Right ventricle myocardium superior (tissue), 1 donor: ENCODE data around the gene PCDHGA2. TPM values are rescaled to one million over a fixed set of nuclear protein-coding genes. Genes with fewer than 3 reads are reported as not detected.
"Not testable (repeated sequence)": the region's sequence is repeated elsewhere in the genome, so short reads cannot be mapped to it uniquely, and the experiment has no call there.

Source experiments
- ATAC-seq: fragments of 200-7000 bp; cut with Tn5 transposase; one replicate; pipeline ENCODE4 v1.9.1; 2020; ENCODE audit warnings: mild to moderate bottlenecking; ENCODE audit not compliant: poor library complexity
- DNase-seq: peaks from one replicate; pipeline ENCODE4 v3.0.0-alpha.2; 2020
- intact Hi-C: fragments of 100-400 bp; cut with DNase I; formaldehyde crosslinking; loops from one replicate; pipeline ENCODE4 v1.11.2; 2022
- total RNA-seq: library from RNA; stranded (reverse); fragmentation: NEBNext Ultra II Directional; extraction: Animal tissue kit (Norgen Biotek cat#: 25700); gene quantifications from one replicate; pipeline ENCODE4 v1.2.1, GENCODE V29; 2021
- donor health status: DM: no; HTN: yes; CAD: no; lungs with severe emphysema.

PCDHGA2 gene
- total RNA-seq, 1 donor from 2014 or later: 6.5 TPM

- ATAC-seq (peak; percentile 66), DNase-seq (no peak)
- intact Hi-C loops: no loop called here
Measured at GRCh38 chr5:141343242-141343952, 4.8 kb downstream of the PCDHGA2 start, which contains the start of gene PCDHGA3. TSS of gene PCDHGA3 (plus strand) at chr5:141343829. CDS start at chr5:141344034, 205 bp downstream.

GRCh38 chr5:141343953-141344463 lies 5.4 kb downstream of the PCDHGA2 start:
- intact Hi-C loops: no loop called here
- ATAC-seq (peak; percentile 21), DNase-seq (no peak)

- no peak for DNase-seq
- intact Hi-C loops: loop anchor here (5.0 kb wide), 1 partner anchor 67 kb away; the partner anchor contains the start of gene PCDHGA10
- ATAC-seq: no peak
Measured at GRCh38 chr5:141345327-141345726, 6.8 kb downstream of the PCDHGA2 start.

- intact Hi-C loops: loop anchor here (5.0 kb wide), 1 partner anchor 66 kb away; the partner anchor contains the start of gene PCDHGA10
- ATAC-seq, DNase-seq: not testable (repeated sequence)
Measured at GRCh38 chr5:141346017-141346416, 7.5 kb downstream of the PCDHGA2 start.

DNA sequence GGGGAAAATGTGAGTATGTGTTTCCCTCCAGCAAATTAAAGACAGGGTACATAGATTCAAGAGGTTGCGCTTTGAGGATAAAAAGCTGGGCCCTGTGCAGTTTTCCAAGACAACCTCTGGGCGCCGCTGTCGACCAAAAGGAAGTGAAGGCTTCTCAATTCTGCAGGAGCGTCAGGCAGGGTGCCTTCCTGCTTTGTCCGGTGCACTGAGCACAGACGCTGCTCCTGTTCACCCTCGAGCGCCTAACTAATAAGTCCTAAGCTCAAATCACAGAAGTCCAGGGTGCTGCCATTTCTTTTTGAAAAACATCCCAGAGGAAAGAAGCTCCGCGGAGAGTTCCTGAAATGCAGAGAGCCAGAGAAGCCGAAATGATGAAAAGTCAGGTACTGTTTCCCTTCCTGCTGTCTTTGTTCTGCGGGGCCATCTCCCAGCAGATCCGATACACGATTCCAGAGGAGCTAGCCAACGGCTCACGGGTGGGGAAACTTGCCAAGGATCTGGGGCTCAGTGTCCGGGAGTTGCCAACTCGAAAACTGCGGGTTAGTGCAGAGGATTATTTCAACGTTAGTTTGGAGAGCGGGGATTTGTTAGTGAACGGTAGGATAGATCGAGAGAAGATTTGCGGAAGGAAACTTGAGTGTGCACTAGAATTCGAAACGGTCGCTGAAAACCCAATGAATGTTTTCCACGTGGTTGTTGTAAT lies 11.5 kb downstream of the PCDHGA2 start, which contains the start of gene PCDHGB1:
PCDHGB1 (plus strand) TSS at position 183 of the 703 bp plus-strand sequence; CDS start at position 345, 162 bp downstream.
- peak; percentile 55 for DNase-seq
- intact Hi-C loops: loop anchor here (5.0 kb wide), 1 partner anchor 62 kb away; the partner anchor contains the start of gene PCDHGA10
- ATAC-seq: peak; percentile 82

GRCh38 chr5:141351591-141351990 lies 13.0 kb downstream of the PCDHGA2 start:
- no peak for ATAC-seq
- intact Hi-C loops: no loop called here

DNA sequence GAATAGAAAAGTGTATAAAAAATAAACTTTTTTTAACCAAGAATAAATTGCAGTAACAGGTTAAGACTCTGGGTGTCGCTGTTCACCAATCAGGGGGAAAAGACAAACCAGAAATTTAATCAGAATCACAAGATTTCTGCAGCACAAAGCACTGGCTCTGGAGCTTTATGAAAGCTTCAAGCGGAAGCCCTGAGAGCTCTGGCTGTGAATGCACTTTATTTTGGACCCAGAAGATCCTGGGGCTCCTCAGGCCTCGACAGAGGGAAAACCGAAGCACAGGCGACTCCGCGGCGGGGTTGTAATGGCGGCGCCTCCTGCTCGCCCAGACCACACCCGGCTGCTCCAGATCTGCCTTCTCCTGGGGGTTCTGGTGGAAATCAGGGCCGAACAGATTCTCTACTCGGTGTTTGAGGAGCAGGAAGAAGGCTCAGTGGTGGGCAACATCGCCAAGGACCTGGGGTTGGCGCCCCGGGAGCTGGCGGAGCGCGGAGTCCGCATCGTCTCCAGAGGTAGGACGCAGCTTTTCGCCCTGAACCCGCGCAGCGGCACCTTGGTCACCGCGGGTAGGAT lies 16.4 kb downstream of the PCDHGA2 start, which contains the start of gene PCDHGA4:
PCDHGA4 (plus strand) TSS at position 122 of the 570 bp plus-strand sequence; CDS start at position 209, 87 bp downstream.
- no peak for ATAC-seq
- intact Hi-C loops: no loop called here

More at GRCh38 chr5:141351591-141351990, 13.0 kb downstream of the PCDHGA2 start:
- no peak for DNase-seq

DNA sequence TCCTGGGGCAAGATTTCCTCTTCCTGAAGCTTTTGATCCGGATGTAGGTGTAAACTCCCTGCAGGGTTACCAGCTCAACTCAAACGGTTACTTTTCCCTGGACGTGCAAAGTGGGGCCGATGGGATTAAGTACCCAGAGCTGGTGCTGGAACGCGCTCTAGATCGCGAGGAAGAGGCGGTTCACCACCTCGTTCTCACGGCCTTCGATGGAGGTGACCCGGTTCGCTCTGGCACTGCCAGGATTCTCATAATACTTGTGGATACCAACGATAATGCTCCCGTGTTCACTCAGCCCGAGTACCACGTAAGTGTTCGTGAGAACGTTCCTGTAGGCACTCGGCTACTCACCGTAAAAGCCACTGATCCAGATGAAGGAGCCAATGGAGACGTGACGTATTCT lies 17.1 kb downstream of the PCDHGA2 start:
- intact Hi-C loops: no loop called here
- ATAC-seq (no peak), DNase-seq (no peak)

More for the DNA sequence above, 16.4 kb downstream of the PCDHGA2 start, which contains the start of gene PCDHGA4:
- no peak for DNase-seq

DNA sequence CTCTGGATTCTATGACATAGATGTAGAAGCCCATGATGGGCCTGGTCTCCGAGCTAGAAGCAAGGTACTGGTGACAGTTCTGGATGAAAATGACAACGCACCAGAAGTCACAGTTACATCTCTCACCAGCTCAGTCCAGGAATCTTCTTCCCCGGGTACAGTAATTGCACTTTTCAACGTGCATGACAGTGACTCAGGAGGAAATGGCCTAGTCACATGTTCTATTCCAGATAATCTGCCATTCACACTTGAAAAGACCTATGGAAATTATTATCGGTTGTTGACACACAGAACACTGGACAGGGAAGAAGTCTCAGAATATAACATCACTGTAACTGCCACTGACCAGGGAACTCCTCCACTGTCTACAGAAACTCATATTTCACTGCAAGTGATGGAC lies 17.6 kb downstream of the PCDHGA2 start:
- intact Hi-C loops: no loop called here
- ATAC-seq (no peak), DNase-seq (no peak)

DNA sequence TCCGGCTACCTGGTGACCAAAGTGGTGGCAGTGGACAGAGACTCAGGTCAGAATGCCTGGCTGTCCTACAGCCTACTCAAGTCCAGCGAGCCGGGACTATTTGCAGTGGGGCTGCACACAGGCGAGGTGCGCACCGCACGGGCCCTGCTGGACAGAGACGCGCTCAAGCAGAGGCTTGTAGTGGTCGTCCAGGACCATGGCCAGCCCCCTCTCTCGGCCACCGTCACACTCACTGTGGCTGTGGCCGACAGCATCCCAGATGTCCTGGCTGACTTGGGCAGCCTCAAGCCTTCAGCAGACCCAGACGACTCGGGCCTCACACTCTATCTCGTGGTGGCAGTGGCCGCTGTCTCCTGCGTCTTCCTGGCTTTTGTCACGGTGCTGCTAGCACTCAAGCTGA lies 18.4 kb downstream of the PCDHGA2 start:
- peak; percentile 7 for ATAC-seq
- DNase-seq: no peak

DNA sequence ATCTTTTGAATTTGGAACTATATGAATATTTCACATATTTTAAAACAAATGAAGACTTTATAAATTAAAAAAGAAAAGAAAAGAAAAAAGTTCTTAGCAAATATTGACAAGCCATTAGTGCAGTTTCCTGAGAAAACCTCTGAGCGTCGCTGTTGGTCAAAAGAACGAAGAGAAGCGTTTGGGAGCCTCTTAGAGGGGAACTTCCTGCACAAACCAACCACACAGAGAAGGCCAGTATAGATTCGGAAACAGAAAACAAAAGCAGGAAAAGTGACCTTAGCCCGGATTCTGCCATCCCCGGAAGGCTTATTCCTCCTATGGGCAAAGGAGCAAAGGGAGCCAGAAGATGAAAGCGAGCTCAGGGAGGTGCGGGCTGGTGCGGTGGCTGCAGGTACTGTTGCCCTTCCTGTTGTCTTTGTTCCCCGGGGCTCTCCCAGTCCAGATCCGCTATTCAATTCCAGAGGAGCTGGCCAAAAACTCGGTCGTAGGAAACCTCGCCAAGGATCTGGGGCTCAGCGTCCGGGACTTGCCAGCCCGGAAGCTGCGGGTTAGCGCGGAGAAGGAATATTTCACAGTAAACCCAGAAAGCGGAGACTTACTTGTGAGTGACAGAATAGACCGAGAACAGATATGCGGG lies 21.3 kb downstream of the PCDHGA2 start, which contains the start of gene PCDHGB2:
PCDHGB2 (plus strand) TSS at position 205 of the 637 bp plus-strand sequence; CDS start at position 347, 142 bp downstream.
- DNase-seq (no peak), ATAC-seq (peak; percentile 57)
- intact Hi-C loops: no loop called here

More for the DNA sequence above, 18.4 kb downstream of the PCDHGA2 start:
- intact Hi-C loops: no loop called here

GRCh38 chr5:141360685-141361084 lies 22.1 kb downstream of the PCDHGA2 start:
- DNase-seq (no peak), ATAC-seq (peak; percentile 21)
- intact Hi-C loops: no loop called here

DNA sequence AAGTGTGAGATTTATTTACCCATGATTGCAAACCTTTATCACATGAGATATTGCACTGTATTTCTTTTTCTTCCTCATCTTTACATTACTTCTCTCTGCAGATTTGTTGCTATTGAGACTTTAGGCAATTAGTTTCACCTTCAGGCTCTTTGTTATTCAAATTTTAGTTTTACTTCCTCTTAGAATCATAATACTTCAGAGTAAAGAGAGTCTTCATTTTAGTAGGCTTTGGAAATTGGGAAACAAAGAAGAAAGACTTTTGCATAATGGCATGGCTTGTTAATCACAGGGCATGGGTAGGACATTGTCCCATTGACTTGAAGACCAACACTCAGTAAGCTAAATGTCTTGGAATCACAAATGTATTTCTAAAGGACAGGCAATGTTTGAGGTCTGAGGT lies 24.2 kb downstream of the PCDHGA2 start:
- intact Hi-C loops: no loop called here
- no peak for DNase-seq
- no peak for ATAC-seq

DNA sequence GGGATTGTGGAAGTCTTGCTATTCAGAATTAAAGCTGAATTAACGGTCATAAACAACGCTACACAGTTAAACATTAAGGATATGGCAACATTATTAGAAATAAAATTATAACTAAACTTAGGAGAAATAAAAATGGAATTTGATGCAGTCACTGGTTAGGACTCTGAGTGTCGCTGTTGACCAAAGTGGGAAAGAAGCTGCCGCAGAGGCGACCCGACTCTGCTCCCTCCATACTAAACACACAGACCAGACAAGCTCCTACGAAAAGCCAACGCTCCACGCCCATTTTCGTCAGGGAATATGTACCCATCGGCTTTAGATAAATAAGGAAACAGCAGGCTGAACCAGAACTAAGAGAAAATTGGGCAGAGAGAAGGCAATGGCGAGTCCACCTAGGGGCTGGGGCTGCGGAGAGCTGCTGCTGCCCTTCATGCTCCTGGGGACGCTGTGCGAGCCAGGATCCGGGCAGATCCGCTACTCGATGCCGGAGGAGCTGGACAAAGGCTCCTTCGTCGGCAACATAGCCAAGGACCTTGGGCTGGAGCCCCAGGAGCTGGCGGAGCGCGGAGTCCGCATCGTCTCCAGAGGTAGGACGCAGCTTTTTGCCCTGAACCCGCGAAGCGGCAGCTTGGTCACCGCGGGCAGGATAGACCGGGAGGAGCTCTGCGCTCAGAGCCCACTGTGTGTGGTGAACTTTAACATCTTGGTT lies 25.5 kb downstream of the PCDHGA2 start, which contains the start of gene PCDHGA5:
PCDHGA5 (plus strand) TSS at position 211 of the 709 bp plus-strand sequence; CDS start at position 380, 169 bp downstream.
- intact Hi-C loops: no loop called here
- DNase-seq (no peak), ATAC-seq (peak; percentile 64)

- intact Hi-C loops: no loop called here
- no peak for ATAC-seq
- DNase-seq: no peak
Measured at GRCh38 chr5:141366016-141366896, 27.7 kb downstream of the PCDHGA2 start.

- intact Hi-C loops: no loop called here
- DNase-seq (peak; percentile 75), ATAC-seq (peak; percentile 89)
Measured at GRCh38 chr5:141369994-141370848, 31.7 kb downstream of the PCDHGA2 start, which contains the start of gene PCDHGB3. TSS of gene PCDHGB3 (plus strand) at chr5:141370242. CDS start at chr5:141370395, 153 bp downstream.
